ENCODE measurements around the gene SNTG2. TPM values are rescaled to one million over a fixed set of nuclear protein-coding genes. Genes with fewer than 3 reads are reported as not detected.

SNTG2 gene
- total and polyA plus RNA-seq, 10 of the 15 experiments (the other 5 are each of a cell fraction or from before 2014, with no cell fraction given): not detected

DNA sequence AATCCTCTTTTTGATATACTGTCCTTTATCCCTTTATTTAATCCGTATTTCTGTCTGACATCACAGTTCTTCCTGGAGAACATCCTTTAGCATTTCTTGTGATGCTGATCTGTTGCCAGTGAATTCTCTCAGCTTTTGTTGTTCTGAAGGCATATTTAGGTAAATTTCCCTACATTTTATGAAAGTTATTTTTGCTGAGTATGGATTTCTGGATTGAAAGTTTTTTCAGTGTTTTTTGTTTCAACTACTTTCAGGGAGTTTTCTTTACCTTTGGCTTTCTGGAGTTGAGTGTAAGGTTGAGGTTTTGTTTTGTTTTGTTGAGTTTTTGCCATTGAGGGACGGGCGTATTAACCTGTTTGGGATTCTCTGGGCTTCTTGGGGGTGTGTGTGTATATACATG, 22.5 kb downstream of the SNTG2 start:
- Histone ChIP-seq H4K20me1 (ENCODE audit: control insufficient read depth, insufficient read depth) (no peaks in the 10 kb centered on the region), H3K4me1 (ENCODE audit: control insufficient read depth, insufficient read depth, low read length) (peaks cover 9% of the 10 kb centered on the region; the same call in 1 of the 2 replicates), H3K79me2 (ENCODE audit: control insufficient read depth, insufficient read depth, low read length) (no peaks in the 10 kb centered on the region), H3K9ac (ENCODE audit: control insufficient read depth, insufficient read depth, low read length) (no peak overlapping the region), H3K27ac (ENCODE audit: control insufficient read depth, insufficient read depth) (no peak overlapping the region), H3K9me3 (replicated peaks; ENCODE audit: control insufficient read depth, insufficient read depth, low read length) (no peaks in the 10 kb centered on the region), H2AFZ (ENCODE audit: control insufficient read depth, low read depth, low read length) (no peak overlapping the region), H3K4me2 (ENCODE audit: control insufficient read depth, insufficient read depth) (no peak overlapping the region), H3K4me3 (no peak overlapping the region), H3K36me3 (ENCODE audit: control insufficient read depth in 2 of 2, insufficient read depth in 2 of 2, low read length in 1 of 2) (no peaks in the 10 kb centered on the region), H3K27me3 (replicated peaks in 1 of 2; ENCODE audit: control insufficient read depth in 2 of 2, insufficient read depth in 2 of 2, low read length in 1 of 2) (no peaks in the 10 kb centered on the region)
- intact Hi-C loops (cut with micrococcal nuclease; ENCODE audit: unreplicated experiment) (no loop called here), in situ Hi-C loops (cut with MboI) (no loop called here)
- ChIA-PET POLR2A (no interaction called here), SMC1A (ENCODE audit: uncharacterized antibody, unreplicated experiment) (no interaction called here), RAD21 (ENCODE audit: unreplicated experiment) (no interaction called here), CTCF (no interaction called here)
- WGBS (ENCODE audit: insufficient coverage, insufficient replicate concordance, low lambda C conversion rate, missing lambda C conversion rate): 37% methylated on average over 3 of the region's 3 CpGs
- DNase-seq (ENCODE audit: low read depth, low spot score) (no peak), FAIRE-seq (no peak), ATAC-seq (no peak)
- BruUV-seq (replicated peaks): no TSS peak
- TF ChIP-seq POLR2AphosphoS5 (IDR thresholded peaks at IDR 0.05; ENCODE audit: low read length) (no peak), ZBED1 (IDR thresholded peaks at IDR 0.05; ENCODE audit: borderline replicate concordance) (no peak), NFYA (IDR thresholded peaks at IDR 0.05; ENCODE audit: borderline replicate concordance, low read depth, low read length) (no peak), RCOR1 (conservative IDR thresholded peaks at IDR 0.05; ENCODE audit: low read depth, low read length) (no peak)

DNA sequence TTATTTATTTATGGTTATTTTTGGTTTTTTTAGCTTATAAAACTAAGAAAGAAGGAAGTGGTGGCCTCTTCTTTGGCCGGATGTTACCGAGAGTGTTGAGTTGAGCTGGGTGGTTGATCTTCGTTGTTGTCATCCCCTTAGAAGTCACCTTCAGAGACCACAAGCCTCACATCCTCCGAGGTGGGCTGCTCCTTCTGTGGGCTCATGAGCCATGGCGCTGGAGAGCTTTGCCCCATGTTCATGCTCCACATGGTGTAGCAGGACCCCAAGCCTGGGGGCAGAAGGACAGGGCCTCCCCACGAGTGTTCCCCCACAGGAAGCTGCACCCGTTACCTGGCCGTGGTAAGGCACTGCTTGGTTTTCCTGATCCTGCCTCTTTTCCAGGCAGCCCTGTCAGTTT, 23.4 kb downstream of the SNTG2 start:
- ChIA-PET POLR2A (interaction anchor here (0.6 kb wide), 1 partner anchor 136 kb away, joined by 3 read pairs; no protein-coding TSS in a partner anchor), SMC1A (ENCODE audit: uncharacterized antibody, unreplicated experiment) (no interaction called here), RAD21 (ENCODE audit: unreplicated experiment) (no interaction called here), CTCF (no interaction called here)
- DNase-seq (ENCODE audit: low read depth, low spot score) (no peak), ATAC-seq (no peak), FAIRE-seq (no peak)
- Histone ChIP-seq H3K36me3 (ENCODE audit: control insufficient read depth in 2 of 2, insufficient read depth in 2 of 2, low read length in 1 of 2) (no peaks in the 10 kb centered on the region), H4K20me1 (ENCODE audit: control insufficient read depth, insufficient read depth) (no peaks in the 10 kb centered on the region), H3K27me3 (replicated peaks in 1 of 2; ENCODE audit: control insufficient read depth in 2 of 2, insufficient read depth in 2 of 2, low read length in 1 of 2) (no peaks in the 10 kb centered on the region), H3K4me2 (ENCODE audit: control insufficient read depth, insufficient read depth) (peak overlapping the region; percentile 33), H3K79me2 (ENCODE audit: control insufficient read depth, insufficient read depth, low read length) (no peaks in the 10 kb centered on the region), H3K27ac (ENCODE audit: control insufficient read depth, insufficient read depth) (peak overlapping the region; percentile 33), H3K4me3 (no peak overlapping the region), H2AFZ (ENCODE audit: control insufficient read depth, low read depth, low read length) (peak overlapping the region; percentile 62), H3K9me3 (replicated peaks; ENCODE audit: control insufficient read depth, insufficient read depth, low read length) (no peaks in the 10 kb centered on the region), H3K9ac (ENCODE audit: control insufficient read depth, insufficient read depth, low read length) (no peak overlapping the region), H3K4me1 (ENCODE audit: control insufficient read depth, insufficient read depth, low read length) (peaks cover 11% of the 10 kb centered on the region; the same call in 1 of the 2 replicates)
- no TSS peak for BruUV-seq (replicated peaks)
- in situ Hi-C loops (cut with MboI) (no loop called here), intact Hi-C loops (cut with micrococcal nuclease; ENCODE audit: unreplicated experiment) (no loop called here)
- TF ChIP-seq RUNX3 (IDR thresholded peaks at IDR 0.05; ENCODE audit: low read length): peak; percentile 12; the same call in 1 of the 2 replicates
- TF ChIP-seq, protein P1, sequence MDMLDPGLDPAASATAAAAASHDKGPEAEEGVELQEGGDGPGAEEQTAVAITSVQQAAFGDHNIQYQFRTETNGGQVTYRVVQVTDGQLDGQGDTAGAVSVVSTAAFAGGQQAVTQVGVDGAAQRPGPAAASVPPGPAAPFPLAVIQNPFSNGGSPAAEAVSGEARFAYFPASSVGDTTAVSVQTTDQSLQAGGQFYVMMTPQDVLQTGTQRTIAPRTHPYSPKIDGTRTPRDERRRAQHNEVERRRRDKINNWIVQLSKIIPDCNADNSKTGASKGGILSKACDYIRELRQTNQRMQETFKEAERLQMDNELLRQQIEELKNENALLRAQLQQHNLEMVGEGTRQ (IDR thresholded peaks at IDR 0.05; ENCODE audit: borderline replicate concordance, low read depth, low read length): no peak
- WGBS (ENCODE audit: insufficient coverage, insufficient replicate concordance, low lambda C conversion rate, missing lambda C conversion rate): 0% methylated on average over 8 of the region's 8 CpGs
